22Rv1 (cell line): ENCODE results near the gene TTLL8.

ENCODE experiments used
- ZFX ChIP-seq: fragments of 450-650 bp; IDR thresholded peaks from 2 replicates; pipeline ENCODE4 v1.6.1; 2017; ENCODE audit warnings: antibody characterized with exemption, borderline replicate concordance
- TF ChIP-seq, protein P1 (sequence below): fragments of 450-650 bp; IDR thresholded peaks from 2 replicates; pipeline ENCODE4 v1.5.1; 2017; ENCODE audit warnings: mild to moderate bottlenecking

DNA sequence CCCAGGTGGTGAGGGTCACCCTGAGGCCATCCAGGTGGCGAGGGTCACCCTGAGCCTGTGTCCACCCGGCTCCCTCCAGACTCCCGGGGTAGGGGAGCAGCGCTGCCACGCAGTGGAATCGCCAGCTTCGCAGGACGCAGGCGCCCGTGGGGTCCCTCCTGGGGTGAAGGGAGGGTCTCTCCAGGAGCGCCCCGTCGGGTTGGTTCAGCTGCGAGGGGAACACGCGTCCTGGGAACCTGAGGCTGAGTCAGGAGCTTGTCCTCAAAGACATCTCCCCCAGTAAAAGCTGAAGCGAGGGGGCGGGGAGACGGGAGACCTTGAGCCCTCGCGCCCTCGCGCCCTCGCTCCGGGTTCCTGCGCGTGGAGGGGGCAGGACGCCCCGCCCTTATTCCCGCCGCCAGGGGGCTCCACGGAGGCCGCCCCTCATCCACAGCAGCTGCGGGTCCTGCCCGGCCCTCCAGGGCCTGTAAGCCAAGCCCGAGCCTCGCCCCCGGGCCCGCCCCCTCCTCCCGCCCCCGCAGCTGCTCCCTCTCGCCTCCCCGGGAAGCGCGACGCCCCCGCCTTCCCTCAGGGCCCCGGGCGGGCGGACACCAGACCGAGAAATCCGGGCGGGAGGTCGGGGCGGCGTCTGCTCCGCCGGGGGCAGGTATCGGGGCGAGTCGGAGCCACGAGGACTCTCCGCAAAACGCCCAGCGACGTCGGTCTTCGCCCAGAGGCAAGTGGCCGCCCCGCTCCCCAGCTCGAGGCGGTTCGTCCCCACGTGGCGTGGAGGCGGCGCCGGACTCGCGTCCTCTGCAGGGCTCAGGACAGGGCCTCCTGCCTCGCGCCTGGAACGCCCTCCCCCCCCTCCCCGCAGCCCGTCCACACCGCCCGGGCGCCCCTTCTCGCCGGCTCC lies 74.7 kb downstream of the TTLL8 start:
- TF ChIP-seq, protein P1, sequence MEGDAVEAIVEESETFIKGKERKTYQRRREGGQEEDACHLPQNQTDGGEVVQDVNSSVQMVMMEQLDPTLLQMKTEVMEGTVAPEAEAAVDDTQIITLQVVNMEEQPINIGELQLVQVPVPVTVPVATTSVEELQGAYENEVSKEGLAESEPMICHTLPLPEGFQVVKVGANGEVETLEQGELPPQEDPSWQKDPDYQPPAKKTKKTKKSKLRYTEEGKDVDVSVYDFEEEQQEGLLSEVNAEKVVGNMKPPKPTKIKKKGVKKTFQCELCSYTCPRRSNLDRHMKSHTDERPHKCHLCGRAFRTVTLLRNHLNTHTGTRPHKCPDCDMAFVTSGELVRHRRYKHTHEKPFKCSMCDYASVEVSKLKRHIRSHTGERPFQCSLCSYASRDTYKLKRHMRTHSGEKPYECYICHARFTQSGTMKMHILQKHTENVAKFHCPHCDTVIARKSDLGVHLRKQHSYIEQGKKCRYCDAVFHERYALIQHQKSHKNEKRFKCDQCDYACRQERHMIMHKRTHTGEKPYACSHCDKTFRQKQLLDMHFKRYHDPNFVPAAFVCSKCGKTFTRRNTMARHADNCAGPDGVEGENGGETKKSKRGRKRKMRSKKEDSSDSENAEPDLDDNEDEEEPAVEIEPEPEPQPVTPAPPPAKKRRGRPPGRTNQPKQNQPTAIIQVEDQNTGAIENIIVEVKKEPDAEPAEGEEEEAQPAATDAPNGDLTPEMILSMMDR, result peak; percentile 65
- no peak for TF ChIP-seq ZFX
